ENCODE results near the gene HIC1. TPM values are rescaled to one million over a fixed set of nuclear protein-coding genes. Genes with fewer than 3 reads are reported as not detected.

The HIC1 gene
- total and polyA plus RNA-seq, 2 experiments from 2014 or later, result 9.4 to 10.2 TPM

DNA sequence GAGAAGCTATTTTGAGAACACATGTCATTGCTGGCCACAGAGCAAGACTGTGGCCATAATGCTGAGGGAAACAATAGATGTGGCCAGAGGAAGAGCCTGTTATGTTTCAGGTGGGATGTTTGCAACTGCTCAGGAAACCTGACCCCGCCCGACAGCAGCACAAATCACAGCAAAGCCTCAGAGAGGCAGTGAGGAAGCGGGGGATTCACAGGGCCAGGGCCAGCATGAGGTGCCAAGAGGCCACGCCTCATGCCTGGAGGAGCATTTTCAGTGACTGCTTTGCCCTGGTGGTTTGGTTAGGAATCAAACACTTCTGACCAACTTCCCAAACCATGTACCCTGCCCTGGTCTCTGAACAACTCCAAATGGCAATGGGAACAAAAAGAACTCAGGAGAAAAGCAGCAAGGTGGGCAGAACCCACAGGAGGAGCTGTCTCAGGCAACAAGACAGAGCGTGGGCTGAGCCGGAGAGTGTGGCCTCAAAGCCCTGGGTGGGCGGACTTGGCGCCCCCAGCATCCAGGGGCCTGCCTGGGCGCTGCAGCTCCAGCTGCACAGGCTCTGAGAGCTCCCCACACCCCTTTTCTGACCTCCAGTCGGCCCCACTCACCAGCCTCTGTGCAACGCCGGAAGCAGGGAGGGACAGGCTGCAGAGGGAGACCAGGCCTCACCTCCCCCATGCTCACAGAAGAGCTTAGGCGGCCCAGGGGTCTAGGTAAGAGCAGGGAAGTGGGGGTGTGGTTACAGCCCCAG is 20.6 kb downstream of the HIC1 start:
- H3K4me1 ChIP-seq (ENCODE audit: insufficient read depth), result peaks cover 31% of the 10 kb centered on the region
- no peaks in the 10 kb centered on the region for H3K9me2 ChIP-seq (replicated peaks; ENCODE audit: insufficient read depth)
- peaks cover 5% of the 10 kb centered on the region for H3K36me3 ChIP-seq (replicated peaks; ENCODE audit: insufficient read depth, low read depth)
- no peak overlapping the region for H3K4me2 ChIP-seq
- no peaks in the 10 kb centered on the region for H3K79me2 ChIP-seq
- WGBS (ENCODE audit: low lambda C conversion rate, missing lambda C conversion rate), result 56% methylated on average over 13 of the region's 13 CpGs
- H4K20me1 ChIP-seq (ENCODE audit: insufficient read depth, poor library complexity, severe bottlenecking), result no peaks in the 10 kb centered on the region
- no peak overlapping the region for H3K4me3 ChIP-seq
- TF ChIP-seq EZH2phosphoT487 (IDR thresholded peaks at IDR 0.05; ENCODE audit: low read depth, severe bottlenecking, unreplicated experiment) (no peak), EZH2 (IDR thresholded peaks at IDR 0.05; ENCODE audit: borderline replicate concordance) (no peak)
- TF ChIP-seq, protein P1, sequence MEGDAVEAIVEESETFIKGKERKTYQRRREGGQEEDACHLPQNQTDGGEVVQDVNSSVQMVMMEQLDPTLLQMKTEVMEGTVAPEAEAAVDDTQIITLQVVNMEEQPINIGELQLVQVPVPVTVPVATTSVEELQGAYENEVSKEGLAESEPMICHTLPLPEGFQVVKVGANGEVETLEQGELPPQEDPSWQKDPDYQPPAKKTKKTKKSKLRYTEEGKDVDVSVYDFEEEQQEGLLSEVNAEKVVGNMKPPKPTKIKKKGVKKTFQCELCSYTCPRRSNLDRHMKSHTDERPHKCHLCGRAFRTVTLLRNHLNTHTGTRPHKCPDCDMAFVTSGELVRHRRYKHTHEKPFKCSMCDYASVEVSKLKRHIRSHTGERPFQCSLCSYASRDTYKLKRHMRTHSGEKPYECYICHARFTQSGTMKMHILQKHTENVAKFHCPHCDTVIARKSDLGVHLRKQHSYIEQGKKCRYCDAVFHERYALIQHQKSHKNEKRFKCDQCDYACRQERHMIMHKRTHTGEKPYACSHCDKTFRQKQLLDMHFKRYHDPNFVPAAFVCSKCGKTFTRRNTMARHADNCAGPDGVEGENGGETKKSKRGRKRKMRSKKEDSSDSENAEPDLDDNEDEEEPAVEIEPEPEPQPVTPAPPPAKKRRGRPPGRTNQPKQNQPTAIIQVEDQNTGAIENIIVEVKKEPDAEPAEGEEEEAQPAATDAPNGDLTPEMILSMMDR (IDR thresholded peaks at IDR 0.05; ENCODE audit: poor library complexity), result no peak
- peak overlapping the region; percentile 89 for H3K27ac ChIP-seq
- H3K9me3 ChIP-seq (ENCODE audit: low read depth), result no peaks in the 10 kb centered on the region
- DNase-seq (ENCODE audit: low spot score), result peak; percentile 65
- H2AFZ ChIP-seq, result no peak overlapping the region
- no peaks in the 10 kb centered on the region for H3K27me3 ChIP-seq

DNA sequence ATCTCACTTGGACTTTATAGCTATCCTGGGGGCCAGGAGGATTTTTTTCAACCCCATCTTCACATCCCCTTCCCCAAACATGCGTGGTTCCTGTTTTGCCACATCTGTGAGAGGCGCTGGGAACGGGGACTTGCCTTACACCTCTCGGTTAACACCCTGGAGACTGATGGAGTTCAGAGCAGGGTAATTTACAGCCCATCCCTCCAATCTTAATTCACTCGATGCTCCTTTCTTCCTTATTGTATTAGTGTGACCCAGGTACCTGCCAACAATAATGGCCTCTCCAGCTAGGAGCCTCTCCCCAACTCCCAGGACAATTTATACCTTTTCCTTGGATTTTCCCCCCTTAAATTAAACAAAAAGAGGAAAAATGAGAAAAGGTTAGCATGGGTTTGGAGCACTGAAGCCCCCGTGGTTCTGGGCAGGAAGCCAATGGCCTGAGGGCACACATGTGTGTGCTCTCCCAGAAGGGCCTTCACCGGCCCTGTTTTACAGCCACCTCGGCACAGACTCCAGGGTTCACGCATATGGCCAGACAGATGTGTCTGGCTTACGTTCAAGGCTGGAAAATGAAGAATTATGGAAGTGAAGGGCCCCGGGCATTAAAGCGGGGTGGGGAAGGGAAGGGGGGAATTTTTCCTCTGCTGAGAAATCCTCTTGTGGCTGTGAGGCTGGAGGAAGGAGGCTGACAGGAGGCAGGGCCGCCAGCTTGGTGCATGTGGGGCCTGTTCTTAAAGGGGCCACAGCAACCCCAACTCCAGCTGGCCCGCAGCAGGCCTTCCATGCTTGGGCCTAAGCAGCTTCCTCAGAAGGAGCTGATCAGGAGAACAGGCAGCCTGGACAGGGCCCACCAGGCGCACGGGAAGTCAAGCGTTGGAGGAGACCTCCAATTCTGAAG is 21.4 kb downstream of the HIC1 start:
- Histone ChIP-seq H2AFZ (no peak overlapping the region), H3K4me3 (no peak overlapping the region), H3K27me3 (no peaks in the 10 kb centered on the region), H3K79me2 (no peaks in the 10 kb centered on the region), H3K4me1 (ENCODE audit: insufficient read depth) (peaks cover 31% of the 10 kb centered on the region), H3K9me3 (ENCODE audit: low read depth) (no peaks in the 10 kb centered on the region), H3K36me3 (replicated peaks; ENCODE audit: insufficient read depth, low read depth) (peaks cover 5% of the 10 kb centered on the region), H4K20me1 (ENCODE audit: insufficient read depth, poor library complexity, severe bottlenecking) (no peaks in the 10 kb centered on the region), H3K4me2 (no peak overlapping the region), H3K9me2 (replicated peaks; ENCODE audit: insufficient read depth) (no peaks in the 10 kb centered on the region), H3K27ac (peak overlapping the region; percentile 89)
- TF ChIP-seq, protein P1 (IDR thresholded peaks at IDR 0.05; ENCODE audit: poor library complexity), result no peak
- no peak for TF ChIP-seq EZH2phosphoT487 (IDR thresholded peaks at IDR 0.05; ENCODE audit: low read depth, severe bottlenecking, unreplicated experiment)
- TF ChIP-seq EZH2 (IDR thresholded peaks at IDR 0.05; ENCODE audit: borderline replicate concordance), result no peak
- peak; percentile 63 for DNase-seq (ENCODE audit: low spot score)
- WGBS (ENCODE audit: low lambda C conversion rate, missing lambda C conversion rate), result 51% methylated on average over 17 of the region's 17 CpGs

DNA sequence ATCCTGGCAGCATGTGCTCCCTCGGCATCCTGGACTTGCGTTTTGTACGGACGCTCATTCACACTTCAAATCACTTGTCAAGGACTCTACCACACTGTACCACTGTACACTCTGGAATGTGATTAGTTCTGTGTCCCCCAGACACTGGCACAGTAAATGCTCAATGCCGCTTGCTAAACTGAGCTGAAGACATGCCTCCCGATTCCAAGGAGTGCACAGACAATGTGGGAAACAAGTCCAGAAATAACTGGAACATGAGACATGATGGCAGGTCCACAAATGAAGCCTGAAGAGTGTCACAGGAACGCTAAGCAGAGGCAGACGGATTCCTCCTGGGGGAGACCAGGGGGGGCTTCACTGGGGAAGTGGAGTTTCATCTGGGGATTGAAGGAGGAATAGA is 22.1 kb downstream of the HIC1 start:
- Histone ChIP-seq H3K4me2 (no peak overlapping the region), H3K9me2 (replicated peaks; ENCODE audit: insufficient read depth) (no peaks in the 10 kb centered on the region), H3K79me2 (no peaks in the 10 kb centered on the region), H3K27ac (peak overlapping the region; percentile 89), H2AFZ (no peak overlapping the region), H3K4me3 (no peak overlapping the region), H3K36me3 (replicated peaks; ENCODE audit: insufficient read depth, low read depth) (peaks cover 5% of the 10 kb centered on the region), H3K27me3 (no peaks in the 10 kb centered on the region), H3K9me3 (ENCODE audit: low read depth) (no peaks in the 10 kb centered on the region), H3K4me1 (ENCODE audit: insufficient read depth) (peaks cover 35% of the 10 kb centered on the region), H4K20me1 (ENCODE audit: insufficient read depth, poor library complexity, severe bottlenecking) (no peaks in the 10 kb centered on the region)
- DNase-seq (ENCODE audit: low spot score), result no peak
- WGBS (ENCODE audit: low lambda C conversion rate, missing lambda C conversion rate), result 76% methylated on average over 8 of the region's 8 CpGs
- TF ChIP-seq EZH2 (IDR thresholded peaks at IDR 0.05; ENCODE audit: borderline replicate concordance) (no peak), EZH2phosphoT487 (IDR thresholded peaks at IDR 0.05; ENCODE audit: low read depth, severe bottlenecking, unreplicated experiment) (no peak)
- TF ChIP-seq, protein P1 (IDR thresholded peaks at IDR 0.05; ENCODE audit: poor library complexity), result no peak
